ENCODE results near the gene HSPA5.
A peak's percentile ranks its signal among the peaks of the same experiment; 100 is the strongest.
"Not testable (repeated sequence)": the region's sequence is repeated elsewhere in the genome, so short reads cannot be mapped to it uniquely, and the experiment has no call there.

Gene HSPA5

GRCh38 chr9:125241000-125241862, at the start of gene HSPA5:
Gene HSPA5, minus strand, starts transcription at chr9:125241343. Its CDS starts 217 bp downstream, at chr9:125241126.
- DNase-seq (ENCODE audit: low read depth) = peak; percentile 99

GRCh38 chr9:125286935-125287433, 45.8 kb upstream of the HSPA5 start:
- DNase-seq (ENCODE audit: low read depth) = not testable (repeated sequence)

- DNase-seq (ENCODE audit: low read depth) = no peak
These were observed 43.7 kb upstream of the HSPA5 start for GRCh38 chr9:125284855-125285254.

DNA sequence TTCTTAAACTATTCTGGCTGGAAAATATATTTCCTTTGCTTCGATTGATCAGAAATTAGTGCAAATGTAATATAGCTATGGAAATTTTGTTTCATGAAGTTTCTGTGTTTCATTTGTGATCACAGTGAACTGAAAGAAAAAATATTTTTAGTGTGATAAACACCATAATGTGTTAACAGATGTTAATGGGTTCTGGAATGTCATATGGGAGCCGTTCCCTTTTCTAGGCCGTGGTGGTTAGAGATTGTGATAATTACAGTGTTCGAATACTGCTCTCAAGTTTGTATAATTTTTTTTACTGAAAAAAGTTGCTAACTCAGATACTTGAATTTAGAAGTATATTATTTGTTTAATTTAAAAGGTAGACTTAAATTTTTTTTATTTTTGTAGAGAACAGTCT, 39.8 kb upstream of the HSPA5 start:
- no peak for DNase-seq (ENCODE audit: low read depth)

DNA sequence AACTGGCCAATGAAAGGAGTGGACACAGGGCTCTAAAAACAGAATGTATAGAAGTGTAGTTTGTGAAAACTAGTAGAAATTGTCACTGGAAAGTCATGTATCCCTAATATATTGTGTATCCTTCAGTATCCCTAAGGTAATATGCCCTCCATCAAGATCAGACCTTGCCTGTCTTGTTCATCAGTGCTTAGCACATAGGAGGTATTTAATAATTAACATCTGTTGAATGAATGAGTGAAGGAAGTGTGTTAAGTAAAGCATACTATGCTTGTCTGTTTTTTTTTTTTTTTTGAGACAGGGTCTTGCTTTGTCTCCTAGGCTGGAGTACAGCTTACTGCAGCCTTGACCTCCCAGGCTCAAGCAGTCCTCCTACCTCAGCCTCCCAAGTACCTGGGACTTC, 36.3 kb upstream of the HSPA5 start:
- no peak for DNase-seq (ENCODE audit: low read depth)

DNA sequence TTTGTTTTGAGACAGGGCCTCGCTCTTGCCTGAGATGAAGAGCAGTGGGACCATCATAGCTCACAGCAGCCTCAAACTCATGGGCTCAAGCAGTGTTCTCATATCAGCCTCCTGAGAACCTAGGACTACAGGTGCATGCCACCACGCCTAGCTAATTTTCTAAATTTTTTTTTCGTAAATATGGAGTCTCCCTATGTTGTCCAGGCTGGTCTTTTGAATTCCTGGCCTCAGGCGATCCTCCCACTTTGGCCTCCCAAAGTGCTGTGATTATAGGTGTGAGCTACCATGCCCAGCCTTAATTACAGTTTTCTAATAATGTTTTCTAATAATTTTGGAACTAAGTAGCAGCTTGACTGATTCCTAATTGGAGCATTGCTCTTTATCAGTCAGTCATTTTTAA, 35.6 kb upstream of the HSPA5 start:
- no peak for DNase-seq (ENCODE audit: low read depth)

DNA sequence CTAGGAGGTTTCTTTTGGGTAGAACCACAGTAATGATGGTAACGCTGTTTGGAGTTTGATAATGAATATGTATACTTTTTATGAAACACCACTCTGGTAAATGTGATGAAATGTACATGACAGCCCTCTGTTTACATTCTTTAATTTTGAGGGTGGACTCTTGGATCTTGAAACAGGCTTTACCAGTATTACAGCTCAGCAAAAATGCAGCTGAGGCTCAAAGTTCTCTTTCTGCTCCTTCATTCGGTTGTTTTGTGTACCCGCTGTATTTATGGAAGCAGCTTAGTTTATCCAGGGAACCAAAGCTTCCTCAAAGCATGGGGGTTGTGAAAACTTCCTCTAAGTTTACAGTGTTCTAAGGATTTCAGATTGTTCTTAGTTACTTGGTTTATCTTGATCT, 31.6 kb upstream of the HSPA5 start:
- DNase-seq (ENCODE audit: low read depth) = no peak

GRCh38 chr9:125271081-125271480, 29.9 kb upstream of the HSPA5 start:
- DNase-seq (ENCODE audit: low read depth) = no peak

- no peak for DNase-seq (ENCODE audit: low read depth)
These were observed 27.9 kb upstream of the HSPA5 start for GRCh38 chr9:125269014-125269397.

GRCh38 chr9:125268394-125269013, 27.4 kb upstream of the HSPA5 start:
- DNase-seq (ENCODE audit: low read depth) = no peak

- not testable (repeated sequence) for DNase-seq (ENCODE audit: low read depth)
These were observed 22.9 kb upstream of the HSPA5 start for GRCh38 chr9:125264068-125264467.

DNA sequence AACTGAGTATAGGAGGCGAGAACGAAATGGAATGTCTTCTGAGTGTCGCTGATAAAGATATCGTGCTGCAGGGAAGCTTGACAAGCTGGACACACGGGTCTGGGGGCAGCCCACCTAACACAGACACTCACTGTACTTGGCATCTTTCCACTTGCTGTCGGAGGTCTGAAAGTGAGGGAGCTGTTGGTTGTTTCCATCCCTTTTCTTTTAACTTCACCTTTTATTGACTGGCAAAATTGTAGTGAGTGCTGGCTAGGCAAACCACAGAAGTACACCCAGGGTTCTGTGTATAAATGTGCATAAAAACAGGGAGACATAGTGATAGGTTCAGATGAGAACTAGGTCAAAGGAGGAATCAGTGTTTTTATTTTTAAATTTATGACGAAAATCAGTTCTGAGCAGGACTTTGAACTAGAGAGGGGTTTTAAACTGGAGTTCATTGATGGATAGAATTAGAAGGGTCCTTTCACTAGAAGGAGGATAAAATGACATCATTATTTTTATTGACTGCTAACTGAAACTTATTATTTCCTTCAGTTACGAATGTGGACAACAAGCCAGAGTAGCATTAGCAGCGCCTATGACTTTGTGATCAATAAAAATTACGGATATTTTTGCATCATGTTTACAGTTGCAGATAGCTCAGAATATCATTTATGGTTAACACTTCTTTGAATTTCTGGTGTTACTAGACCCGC, 21.3 kb upstream of the HSPA5 start:
- DNase-seq (ENCODE audit: low read depth) = no peak

GRCh38 chr9:125261501-125262293, 20.6 kb upstream of the HSPA5 start, which contains the start of gene GAPVD1:
Gene GAPVD1, plus strand, starts transcription at chr9:125261826. Its CDS starts 37,096 bp downstream, at chr9:125298922.
- DNase-seq (ENCODE audit: low read depth) = peak; percentile 77

GRCh38 chr9:125260561-125260960, 19.4 kb upstream of the HSPA5 start:
- no peak for DNase-seq (ENCODE audit: low read depth)

DNA sequence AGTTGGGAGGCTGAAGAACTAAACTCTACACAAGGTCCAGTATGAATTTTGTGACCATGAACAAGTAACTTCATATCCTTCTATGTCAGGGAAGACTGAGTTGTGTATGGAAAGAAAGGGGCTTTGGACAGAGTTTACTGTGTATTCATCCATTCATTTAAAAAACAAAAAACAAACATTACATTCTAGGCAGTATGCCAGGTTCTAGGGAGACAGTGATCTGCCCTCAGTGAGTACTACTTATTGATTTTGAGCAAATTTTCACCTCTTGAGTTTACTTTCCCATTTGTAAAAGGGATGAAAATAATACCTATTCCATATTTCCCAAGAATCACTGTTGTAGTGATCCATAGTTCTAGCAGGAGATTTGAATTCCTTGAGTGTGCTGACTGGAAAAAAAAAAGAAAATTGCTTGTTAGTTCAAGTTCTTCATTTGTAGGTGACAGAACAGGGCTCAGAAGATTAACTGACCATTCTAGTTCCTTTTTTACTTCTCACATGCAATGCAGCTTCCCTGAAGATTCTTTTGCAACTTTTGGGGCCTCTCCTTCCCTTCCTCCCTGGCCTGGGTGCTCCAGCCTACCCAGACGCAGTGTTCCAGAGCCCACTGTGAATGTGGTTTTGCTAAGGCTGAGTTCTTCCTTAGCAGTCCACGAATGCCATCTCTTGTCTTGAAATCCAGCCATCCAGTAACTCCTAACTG, 17.8 kb upstream of the HSPA5 start:
- no peak for DNase-seq (ENCODE audit: low read depth)

DNA sequence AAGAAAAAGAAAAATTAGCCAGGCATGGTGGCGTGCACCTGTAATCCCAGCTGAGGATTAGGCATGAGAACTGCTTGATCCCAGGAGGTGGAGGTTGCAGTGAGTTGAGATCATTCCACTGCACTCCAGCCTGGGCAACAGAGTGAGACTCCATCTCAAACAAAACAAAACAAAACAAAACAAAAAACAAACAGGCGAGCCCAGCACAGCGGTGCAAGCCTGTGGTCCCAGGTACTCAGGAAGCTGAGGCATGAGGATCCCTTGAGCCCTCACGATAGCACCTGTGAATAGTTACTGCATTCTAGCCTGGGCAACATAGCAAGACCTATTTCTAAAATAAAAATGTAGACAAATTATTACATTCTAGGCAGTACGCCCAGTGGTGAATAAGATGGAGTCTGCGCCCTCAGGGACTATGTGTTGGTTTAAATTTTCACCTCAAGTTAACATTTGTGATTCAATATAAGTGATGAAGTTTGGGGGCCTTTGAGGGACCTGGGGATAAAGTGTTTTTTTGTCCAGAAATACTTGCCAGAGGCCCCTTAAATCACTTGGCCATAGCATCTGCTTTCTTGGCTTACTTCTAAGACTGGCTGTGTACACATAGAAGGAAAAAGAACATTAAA, 17.1 kb upstream of the HSPA5 start:
- DNase-seq (ENCODE audit: low read depth) = no peak

DNA sequence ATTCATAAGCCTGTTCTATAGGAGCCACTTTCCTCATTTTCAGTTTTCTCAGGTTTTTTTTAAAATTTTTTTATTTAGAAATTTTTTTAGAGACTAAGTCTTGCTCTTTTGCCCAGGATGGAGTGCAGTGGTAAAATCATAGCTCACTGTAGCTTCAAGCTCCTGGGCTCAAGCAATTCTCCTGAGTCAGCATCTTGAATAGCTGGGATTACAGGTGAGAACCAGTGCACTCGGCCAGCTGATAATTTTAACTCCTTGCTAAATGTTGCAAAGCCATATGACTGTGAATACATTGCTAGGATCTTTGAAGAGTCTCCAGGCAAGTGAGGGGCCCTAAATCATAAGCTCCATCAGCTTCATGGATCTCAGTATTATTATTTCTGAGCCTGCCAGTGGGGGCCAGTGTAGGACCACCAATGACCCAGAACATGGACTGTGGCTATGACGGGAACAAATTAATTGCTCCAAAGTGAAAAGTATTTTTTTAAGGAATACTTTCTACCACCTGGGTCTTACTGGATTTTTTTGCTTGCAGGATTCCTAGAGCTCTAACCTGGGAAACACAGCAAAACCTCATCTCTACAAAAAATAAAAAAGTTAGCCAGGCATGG, 14.7 kb upstream of the HSPA5 start:
- no peak for DNase-seq (ENCODE audit: low read depth)

- DNase-seq (ENCODE audit: low read depth) = no peak
These were observed 13.1 kb upstream of the HSPA5 start for GRCh38 chr9:125254231-125254630.

DNA sequence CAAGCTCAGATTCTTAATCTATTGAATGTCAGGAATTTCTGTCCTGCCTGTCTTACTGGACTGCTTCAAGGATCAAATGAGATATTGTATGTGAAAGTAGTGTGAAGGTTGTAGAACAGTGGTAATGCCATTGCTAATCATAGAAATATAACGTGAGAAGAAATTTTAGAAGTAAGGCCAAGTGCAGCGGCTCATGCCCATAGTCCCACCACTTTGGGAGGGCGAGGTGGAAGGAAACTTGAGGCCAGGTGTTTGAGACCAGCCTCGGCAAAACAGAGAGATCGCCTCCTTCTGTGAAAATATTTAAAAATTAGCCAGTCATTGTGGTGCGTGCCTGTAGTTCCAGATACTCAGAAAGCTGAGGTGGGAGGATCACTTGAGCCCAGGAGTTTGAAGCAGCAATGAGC, 5.1 kb upstream of the HSPA5 start:
- DNase-seq (ENCODE audit: low read depth) = no peak

- no peak for DNase-seq (ENCODE audit: low read depth)
These were observed 2.7 kb upstream of the HSPA5 start for GRCh38 chr9:125243792-125244260.
